Sigmoid colon (tissue), 4 donors: ENCODE results near the gene ZNF571.

Experiments
- EP300 ChIP-seq, 4 donors: sonication (generic); formaldehyde crosslinking; IDR thresholded peaks; one replicate each; pipeline ENCODE4 v1.6.1; 2017; ENCODE audit warnings: antibody characterized with exemption in 4 of 4
- POLR2A ChIP-seq, 2 donors: fragments of 450-650 bp; IDR thresholded peaks; one replicate each; pipeline ENCODE4 v1.6.1; 2016; ENCODE audit warnings: antibody characterized with exemption in 2 of 2, mild to moderate bottlenecking in 2 of 2, moderate library complexity in 2 of 2
- POLR2AphosphoS5 ChIP-seq, 4 donors: sonication (generic); formaldehyde crosslinking; IDR thresholded peaks; one replicate each; pipeline ENCODE4 v1.6.1; 2017; ENCODE audit warnings: antibody characterized with exemption in 4 of 4
- TF ChIP-seq, protein P1 (sequence below), 4 experiments: fragments of 450-650 bp in 3 of 4; fragments of 200-600 bp in 1 of 4; IDR thresholded peaks; one replicate each; pipeline ENCODE4 v1.5.1; 2016 to 2019; ENCODE audit warnings: antibody characterized with exemption in 4 of 4, mild to moderate bottlenecking in 3 of 4, moderate library complexity in 2 of 4

DNA sequence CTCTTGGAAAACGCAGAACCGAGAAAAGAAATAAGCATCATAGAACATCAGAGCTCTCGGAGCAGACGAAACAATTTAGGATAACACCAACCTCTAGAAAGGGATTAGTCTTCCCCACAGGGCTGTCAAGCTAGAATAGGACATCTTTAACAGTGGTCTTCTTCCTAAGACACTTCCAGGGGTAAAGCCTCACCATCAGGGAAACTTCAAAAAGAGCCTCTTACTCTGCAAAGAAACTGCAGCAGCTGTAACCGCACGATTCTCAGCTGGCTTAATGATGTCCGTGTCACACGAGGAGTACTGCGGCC lies 642 bp downstream of the ZNF571 start:
- no peak for TF ChIP-seq POLR2A (IDR thresholded peaks at IDR 0.05)
- TF ChIP-seq, protein P1, sequence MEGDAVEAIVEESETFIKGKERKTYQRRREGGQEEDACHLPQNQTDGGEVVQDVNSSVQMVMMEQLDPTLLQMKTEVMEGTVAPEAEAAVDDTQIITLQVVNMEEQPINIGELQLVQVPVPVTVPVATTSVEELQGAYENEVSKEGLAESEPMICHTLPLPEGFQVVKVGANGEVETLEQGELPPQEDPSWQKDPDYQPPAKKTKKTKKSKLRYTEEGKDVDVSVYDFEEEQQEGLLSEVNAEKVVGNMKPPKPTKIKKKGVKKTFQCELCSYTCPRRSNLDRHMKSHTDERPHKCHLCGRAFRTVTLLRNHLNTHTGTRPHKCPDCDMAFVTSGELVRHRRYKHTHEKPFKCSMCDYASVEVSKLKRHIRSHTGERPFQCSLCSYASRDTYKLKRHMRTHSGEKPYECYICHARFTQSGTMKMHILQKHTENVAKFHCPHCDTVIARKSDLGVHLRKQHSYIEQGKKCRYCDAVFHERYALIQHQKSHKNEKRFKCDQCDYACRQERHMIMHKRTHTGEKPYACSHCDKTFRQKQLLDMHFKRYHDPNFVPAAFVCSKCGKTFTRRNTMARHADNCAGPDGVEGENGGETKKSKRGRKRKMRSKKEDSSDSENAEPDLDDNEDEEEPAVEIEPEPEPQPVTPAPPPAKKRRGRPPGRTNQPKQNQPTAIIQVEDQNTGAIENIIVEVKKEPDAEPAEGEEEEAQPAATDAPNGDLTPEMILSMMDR (IDR thresholded peaks at IDR 0.05), result no peak
- TF ChIP-seq POLR2AphosphoS5 (IDR thresholded peaks at IDR 0.05), result no peak
- no peak for TF ChIP-seq EP300 (IDR thresholded peaks at IDR 0.05)
